Endothelial cell of umbilical vein (primary cell): ENCODE measurements around the gene REM2.

Experiments
- EZH2 ChIP-seq: IDR thresholded peaks from 2 replicates; pipeline ENCODE4 v1.6.1; 2012; ENCODE audit warnings: borderline replicate concordance, low read depth, mild to moderate bottlenecking, moderate library complexity, low read length, inconsistent platforms; ENCODE audit not compliant: severe bottlenecking
- FOS ChIP-seq: IDR thresholded peaks from 2 replicates; pipeline ENCODE4 v1.6.1; 2011; ENCODE audit warnings: mild to moderate bottlenecking, low read length, moderate library complexity, borderline replicate concordance; ENCODE audit not compliant: insufficient read depth
- JUN ChIP-seq: IDR thresholded peaks from 2 replicates; pipeline ENCODE4 v1.6.1; 2011; ENCODE audit warnings: borderline replicate concordance, low read depth; ENCODE audit not compliant: insufficient read length, insufficient read depth
- POLR2A ChIP-seq: IDR thresholded peaks from 2 replicates; pipeline ENCODE4 v1.6.1; 2012; ENCODE audit warnings: low read depth, mild to moderate bottlenecking, control low read depth, low read length
- POLR2AphosphoS5 ChIP-seq: IDR thresholded peaks from 2 replicates; pipeline ENCODE4 v1.6.1; 2012; ENCODE audit warnings: low read depth, mild to moderate bottlenecking, control low read depth, low read length, moderate library complexity; ENCODE audit not compliant: insufficient read depth
- TF ChIP-seq, protein P1 (sequence below), 2 donors: IDR thresholded peaks; 1 replicate in 1 of 2; 2 replicates in 1 of 2; pipeline ENCODE4 v1.5.1; 2011; ENCODE audit warnings: low read length in 2 of 2, mild to moderate bottlenecking in 2 of 2, moderate library complexity in 2 of 2, control low read depth in 1 of 2, inconsistent platforms in 1 of 2, low read depth in 1 of 2; ENCODE audit not compliant: insufficient read depth in 1 of 2; ENCODE audit errors: extremely low read depth in 1 of 2

DNA sequence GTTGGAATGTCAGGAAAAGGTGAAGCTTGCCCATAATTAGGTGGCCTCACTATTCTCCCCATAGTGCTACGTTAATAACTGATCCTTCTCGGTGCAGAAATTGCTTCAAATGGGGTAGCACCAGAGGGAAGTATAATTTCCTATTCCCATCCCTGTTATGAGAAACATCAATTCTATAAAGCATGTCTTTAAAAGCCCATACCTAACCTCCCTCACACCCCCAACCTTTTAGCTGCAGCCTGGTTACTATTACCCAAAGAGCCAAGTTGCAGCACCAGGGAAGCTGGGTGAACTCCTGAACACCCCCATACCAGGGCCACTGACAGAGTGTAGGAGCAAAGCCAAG is 20.7 kb downstream of the REM2 start:
- TF ChIP-seq, protein P1, sequence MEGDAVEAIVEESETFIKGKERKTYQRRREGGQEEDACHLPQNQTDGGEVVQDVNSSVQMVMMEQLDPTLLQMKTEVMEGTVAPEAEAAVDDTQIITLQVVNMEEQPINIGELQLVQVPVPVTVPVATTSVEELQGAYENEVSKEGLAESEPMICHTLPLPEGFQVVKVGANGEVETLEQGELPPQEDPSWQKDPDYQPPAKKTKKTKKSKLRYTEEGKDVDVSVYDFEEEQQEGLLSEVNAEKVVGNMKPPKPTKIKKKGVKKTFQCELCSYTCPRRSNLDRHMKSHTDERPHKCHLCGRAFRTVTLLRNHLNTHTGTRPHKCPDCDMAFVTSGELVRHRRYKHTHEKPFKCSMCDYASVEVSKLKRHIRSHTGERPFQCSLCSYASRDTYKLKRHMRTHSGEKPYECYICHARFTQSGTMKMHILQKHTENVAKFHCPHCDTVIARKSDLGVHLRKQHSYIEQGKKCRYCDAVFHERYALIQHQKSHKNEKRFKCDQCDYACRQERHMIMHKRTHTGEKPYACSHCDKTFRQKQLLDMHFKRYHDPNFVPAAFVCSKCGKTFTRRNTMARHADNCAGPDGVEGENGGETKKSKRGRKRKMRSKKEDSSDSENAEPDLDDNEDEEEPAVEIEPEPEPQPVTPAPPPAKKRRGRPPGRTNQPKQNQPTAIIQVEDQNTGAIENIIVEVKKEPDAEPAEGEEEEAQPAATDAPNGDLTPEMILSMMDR (IDR thresholded peaks at IDR 0.05; ENCODE audit: extremely low read depth in 1 of 2, insufficient read depth in 1 of 2, low read depth in 1 of 2, low read length in 2 of 2) = no peak
- TF ChIP-seq JUN = no peak
- TF ChIP-seq FOS = no peak
- TF ChIP-seq POLR2AphosphoS5 = no peak
- no peak for TF ChIP-seq POLR2A
- no peak for TF ChIP-seq EZH2
